ENCODE data around the gene VSIG10.
"Not testable (repeated sequence)": the region's sequence is repeated elsewhere in the genome, so short reads cannot be mapped to it uniquely, and the experiment has no call there.

VSIG10 gene

GRCh38 chr12:118103601-118104382 is at the start of gene VSIG10:
VSIG10 (minus strand) TSS chr12:118104011; CDS start chr12:118103671, 340 bp downstream.
- peak; percentile 36 for DNase-seq

GRCh38 chr12:118151755-118152154 is 47.9 kb upstream of the VSIG10 start:
- no peak for DNase-seq

GRCh38 chr12:118150625-118151024 is 46.8 kb upstream of the VSIG10 start:
- no peak for DNase-seq

- DNase-seq: no peak
These were observed 44.5 kb upstream of the VSIG10 start for GRCh38 chr12:118148287-118148686.

- no peak for DNase-seq
These were observed 42.0 kb upstream of the VSIG10 start for GRCh38 chr12:118145798-118146156.

GRCh38 chr12:118145113-118145797 is 41.4 kb upstream of the VSIG10 start:
- no peak for DNase-seq

GRCh38 chr12:118144499-118144898 is 40.7 kb upstream of the VSIG10 start:
- no peak for DNase-seq

GRCh38 chr12:118140825-118141224 is 37.0 kb upstream of the VSIG10 start:
- DNase-seq: no peak

GRCh38 chr12:118137148-118137678 is 33.4 kb upstream of the VSIG10 start:
- no peak for DNase-seq

- peak; percentile 52 for DNase-seq
These were observed 32.8 kb upstream of the VSIG10 start for GRCh38 chr12:118136559-118137003.

GRCh38 chr12:118135788-118136558 is 32.2 kb upstream of the VSIG10 start, which contains the start of gene PEBP1:
PEBP1 (plus strand) TSS chr12:118136124; CDS start chr12:118136210, 86 bp downstream.
- peak; percentile 96 for DNase-seq

GRCh38 chr12:118129436-118129835 is 25.6 kb upstream of the VSIG10 start:
- DNase-seq: not testable (repeated sequence)

GRCh38 chr12:118127867-118128266 is 24.1 kb upstream of the VSIG10 start:
- no peak for DNase-seq

- DNase-seq: no peak
These were observed 22.4 kb upstream of the VSIG10 start for GRCh38 chr12:118126119-118126757.

GRCh38 chr12:118125743-118126118 is 21.9 kb upstream of the VSIG10 start:
- DNase-seq: no peak

GRCh38 chr12:118124333-118124874 is 20.6 kb upstream of the VSIG10 start:
- no peak for DNase-seq

- no peak for DNase-seq
These were observed 18.5 kb upstream of the VSIG10 start for GRCh38 chr12:118122264-118122663.

- DNase-seq: peak; percentile 68
These were observed 17.0 kb upstream of the VSIG10 start for GRCh38 chr12:118120579-118121363.

GRCh38 chr12:118119449-118119879 is 15.7 kb upstream of the VSIG10 start:
- no peak for DNase-seq

GRCh38 chr12:118109088-118109487 is 5.3 kb upstream of the VSIG10 start:
- no peak for DNase-seq

- no peak for DNase-seq
These were observed 3.9 kb upstream of the VSIG10 start for GRCh38 chr12:118107694-118108093.

Data from activated CD4-positive, CD25-positive, alpha-beta regulatory T cell treated with anti-CD3 and anti-CD28 coated beads, Interleukin-2, amount 50 U/mL, for 72 hours (primary cell).